GM21381 (cell line): ENCODE data around the gene NCKAP5L.
"Not testable (repeated sequence)": the region's sequence is repeated elsewhere in the genome, so short reads cannot be mapped to it uniquely, and the experiment has no call there.

Experiments used
- ATAC-seq: cut with Tn5 transposase; IDR thresholded peaks from one replicate; pipeline ENCODE4 v1.9.1; 2021; ENCODE audit warnings: mild to moderate bottlenecking, moderate library complexity; ENCODE audit not compliant: unreplicated experiment

NCKAP5L gene

GRCh38 chr12:49828133-49829091 is at the start of gene NCKAP5L:
Gene NCKAP5L (minus strand): TSS chr12:49828413. CDS start chr12:49804044, 24,369 bp downstream.
- peak; percentile 79 for ATAC-seq

GRCh38 chr12:49877066-49877465 is 48.9 kb upstream of the NCKAP5L start:
- no peak for ATAC-seq

- no peak for ATAC-seq
Measured at GRCh38 chr12:49876070-49876469, 47.9 kb upstream of the NCKAP5L start.

- ATAC-seq: no peak
Measured at GRCh38 chr12:49875115-49875720, 47.0 kb upstream of the NCKAP5L start.

- no peak for ATAC-seq
Measured at GRCh38 chr12:49874142-49874897, 46.1 kb upstream of the NCKAP5L start.

GRCh38 chr12:49873361-49873934 is 45.2 kb upstream of the NCKAP5L start:
- no peak for ATAC-seq

- ATAC-seq: no peak
Measured at GRCh38 chr12:49872781-49873181, 44.6 kb upstream of the NCKAP5L start.

- no peak for ATAC-seq
Measured at GRCh38 chr12:49872381-49872780, 44.2 kb upstream of the NCKAP5L start.

GRCh38 chr12:49871811-49872251 is 43.6 kb upstream of the NCKAP5L start:
- ATAC-seq: not testable (repeated sequence)

- ATAC-seq: no peak
Measured at GRCh38 chr12:49871263-49871561, 43.0 kb upstream of the NCKAP5L start.

- ATAC-seq: no peak
Measured at GRCh38 chr12:49870501-49871262, 42.5 kb upstream of the NCKAP5L start.

- no peak for ATAC-seq
Measured at GRCh38 chr12:49869816-49870500, 41.7 kb upstream of the NCKAP5L start.

GRCh38 chr12:49868952-49869815 is 41.0 kb upstream of the NCKAP5L start:
- ATAC-seq: no peak

GRCh38 chr12:49868449-49868848 is 40.2 kb upstream of the NCKAP5L start:
- no peak for ATAC-seq

GRCh38 chr12:49867570-49868341 is 39.5 kb upstream of the NCKAP5L start:
- no peak for ATAC-seq

- no peak for ATAC-seq
Measured at GRCh38 chr12:49866859-49867569, 38.8 kb upstream of the NCKAP5L start.

GRCh38 chr12:49865782-49866135 is 37.5 kb upstream of the NCKAP5L start:
- ATAC-seq: no peak
